GM12875 (cell line): ENCODE data around the gene C1QTNF8.

Experiments used
- H3K4me3 ChIP-seq: one replicate; pipeline ENCODE4 v1.5.1; 2011; ENCODE audit warnings: low read depth, low read length, control low read depth
- CTCF ChIP-seq: IDR thresholded peaks from 2 replicates; pipeline ENCODE4 v1.5.1; 2011; ENCODE audit warnings: low read depth, mild to moderate bottlenecking, control low read depth, inconsistent platforms, low read length, moderate library complexity, borderline replicate concordance; ENCODE audit not compliant: insufficient read depth

C1QTNF8 gene

GRCh38 chr16:1096169-1097082, at the start of gene C1QTNF8:
C1QTNF8 (minus strand) TSS chr16:1096244; CDS start chr16:1094922, 1,322 bp downstream.
- no peak for TF ChIP-seq CTCF
- H3K4me3 ChIP-seq: no peak within 1 kb of the TSS

GRCh38 chr16:1145383-1146100, 49.5 kb upstream of the C1QTNF8 start:
- TF ChIP-seq CTCF: no peak
- H3K4me3 ChIP-seq: no peak overlapping the region

- no peak for TF ChIP-seq CTCF
These were observed 48.7 kb upstream of the C1QTNF8 start for GRCh38 chr16:1144476-1145382.

GRCh38 chr16:1143761-1144450, 47.9 kb upstream of the C1QTNF8 start:
- no peak overlapping the region for H3K4me3 ChIP-seq
- TF ChIP-seq CTCF: no peak

More at GRCh38 chr16:1144476-1145382, 48.7 kb upstream of the C1QTNF8 start:
- no peak overlapping the region for H3K4me3 ChIP-seq

- no peak for TF ChIP-seq CTCF
- no peak overlapping the region for H3K4me3 ChIP-seq
These were observed 46.9 kb upstream of the C1QTNF8 start for GRCh38 chr16:1142911-1143310.

- no peak overlapping the region for H3K4me3 ChIP-seq
These were observed 45.7 kb upstream of the C1QTNF8 start for GRCh38 chr16:1141716-1142115.

More at GRCh38 chr16:1141716-1142115, 45.7 kb upstream of the C1QTNF8 start:
- no peak for TF ChIP-seq CTCF
